SU-DHL-6 (cell line): ENCODE data around the gene ARL4A.

Experiments
- CTCF ChIP-seq: fragments of 200-600 bp; sonication (generic); IDR thresholded peaks from one replicate; pipeline ENCODE4 v1.5.1; 2017; ENCODE audit warnings: antibody characterized with exemption, mild to moderate bottlenecking, low read length, moderate library complexity; ENCODE audit not compliant: insufficient read depth, poor library complexity, severe bottlenecking
- EZH2phosphoT487 ChIP-seq: fragments of 200-600 bp; sonication (generic), shearing (Covaris generic); conservative IDR thresholded peaks from 2 replicates; pipeline ENCODE4 v1.6.1; 2018; ENCODE audit warnings: mild to moderate bottlenecking, antibody characterized with exemption, low read length, moderate library complexity, mixed read lengths

DNA sequence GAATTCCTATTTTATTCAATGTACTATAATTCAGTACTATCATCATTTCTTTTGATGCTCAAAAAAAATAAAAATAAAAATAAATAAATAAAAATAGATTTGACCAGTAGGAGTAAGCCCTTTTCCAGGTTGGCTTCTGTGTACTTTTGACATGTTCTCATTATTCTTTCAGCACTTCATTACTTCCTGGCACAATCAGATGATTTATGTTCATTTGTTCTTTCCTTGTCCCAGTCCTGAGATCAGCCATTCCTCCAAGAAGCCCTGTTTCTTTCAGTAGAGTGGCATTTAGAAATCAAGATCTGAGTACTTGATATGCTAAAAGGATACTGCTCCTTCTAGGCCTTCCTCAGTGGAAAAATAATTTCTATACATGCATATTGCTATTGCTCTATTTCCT is 20.9 kb downstream of the ARL4A start:
- TF ChIP-seq CTCF (no peak), EZH2phosphoT487 (no peak)
